PC-3 (cell line): ENCODE results near the gene ROR1. TPM values are rescaled to one million over a fixed set of nuclear protein-coding genes. Genes with fewer than 3 reads are reported as not detected.

Experiments
- ATAC-seq: fragments of 200-7000 bp; cut with Tn5 transposase; 2 replicates; pipeline ENCODE4 v1.9.1; 2020; ENCODE audit warnings: mild to moderate bottlenecking, moderate library complexity
- BruUV-seq: library from RNA; stranded (reverse); fragments of 400-500 nt; replicated peaks from 2 replicates; lab custom pipeline; 2021; lab: Mats Ljungman, UMichigan
- CTCF ChIA-PET: fragments of 300-600 bp; sonication (Branson Sonifier 250); formaldehyde crosslinking; loops from one replicate; lab custom pipeline; 2022; ENCODE audit warnings: antibody characterized with exemption; lab: Charles Lee
- POLR2A ChIA-PET: fragments of 300-600 bp; sonication (Branson Sonifier 250); formaldehyde crosslinking; loops from one replicate; lab custom pipeline; 2022; ENCODE audit warnings: antibody characterized with exemption; ENCODE audit not compliant: unreplicated experiment; lab: Charles Lee
- DNase-seq: peaks from one replicate; pipeline ENCODE4 v3.0.0-alpha.2; 2015
- H2AFZ ChIP-seq: fragments of 300-600 bp; sonication (generic); 2 replicates; pipeline ENCODE4 v1.6.0; 2016; ENCODE audit warnings: antibody characterized with exemption, low read length
- H3F3A ChIP-seq: fragments of 300-600 bp; sonication (generic); one replicate; pipeline ENCODE4 v1.6.0; 2017; ENCODE audit warnings: antibody characterized with exemption, low read length, control low read depth, mild to moderate bottlenecking; ENCODE audit not compliant: unreplicated experiment
- H3K27ac ChIP-seq: fragments of 300-600 bp; sonication (generic); 2 replicates; pipeline ENCODE4 v1.5.1; 2016; ENCODE audit warnings: mild to moderate bottlenecking, low read length
- H3K27me3 ChIP-seq: fragments of 300-600 bp; sonication (generic); 2 replicates; pipeline ENCODE4 v1.6.1; 2016; ENCODE audit warnings: low read length, mixed read lengths
- H3K36me3 ChIP-seq: fragments of 300-600 bp; sonication (generic); 2 replicates; pipeline ENCODE4 v1.6.1; 2016; ENCODE audit warnings: low read depth, mixed run types, low read length, mixed read lengths
- H3K4me1 ChIP-seq: fragments of 300-600 bp; sonication (generic); 2 replicates; pipeline ENCODE4 v1.5.1; 2016; ENCODE audit warnings: low read length; ENCODE audit not compliant: insufficient read depth
- H3K4me2 ChIP-seq: fragments of 300-600 bp; sonication (generic); 2 replicates; pipeline ENCODE4 v1.6.0; 2016; ENCODE audit warnings: low read length
- H3K4me3 ChIP-seq: fragments of 300-600 bp; sonication (generic); 2 replicates; pipeline ENCODE4 v1.5.1; 2016; ENCODE audit warnings: mild to moderate bottlenecking, low read length, mixed read lengths
- H3K79me2 ChIP-seq: fragments of 300-600 bp; sonication (generic); 2 replicates; pipeline ENCODE4 v1.6.1; 2017; ENCODE audit warnings: low read length, mixed read lengths
- H3K9ac ChIP-seq: fragments of 300-600 bp; sonication (generic); 2 replicates; pipeline ENCODE4 v1.6.0; 2016; ENCODE audit warnings: mild to moderate bottlenecking, low read length
- H3K9me2 ChIP-seq: fragments of 300-600 bp; sonication (generic); replicated peaks from 2 replicates; pipeline ENCODE4 v1.6.1; 2016; ENCODE audit warnings: mixed run types, low read length, mixed read lengths
- H3K9me3 ChIP-seq: fragments of 300-600 bp; sonication (generic); 2 replicates; pipeline ENCODE4 v1.6.1; 2016; ENCODE audit warnings: low read length, mixed read lengths
- H4K20me1 ChIP-seq: fragments of 300-600 bp; sonication (generic); 2 replicates; pipeline ENCODE4 v1.6.1; 2016; ENCODE audit warnings: low read length, mixed read lengths
- CTCF ChIP-seq: fragments of 300-600 bp; sonication (generic); conservative IDR thresholded peaks from 2 replicates; pipeline ENCODE4 v1.5.1; 2017; ENCODE audit warnings: antibody characterized with exemption, low read depth, mild to moderate bottlenecking, low read length
- EZH2 ChIP-seq: fragments of 300-600 bp; sonication (generic); IDR thresholded peaks from one replicate; pipeline ENCODE4 v1.6.1; 2017; ENCODE audit warnings: antibody characterized with exemption, mild to moderate bottlenecking, low read length; ENCODE audit not compliant: unreplicated experiment
- EZH2phosphoT487 ChIP-seq: fragments of 300-600 bp; sonication (generic); IDR thresholded peaks from 2 replicates; pipeline ENCODE4 v1.6.1; 2018; ENCODE audit warnings: mild to moderate bottlenecking, antibody characterized with exemption, low read length, borderline replicate concordance
- intact Hi-C: fragments of 100-400 bp; cut with micrococcal nuclease; formaldehyde crosslinking; loops from 2 replicates; pipeline ENCODE4 v1.9.0; 2023
- total RNA-seq: library from RNA; depleted of rRNA; stranded (reverse); fragments of >200 nt; gene quantifications from 2 replicates; pipeline ENCODE4 v1.2.3, GENCODE V29; 2014

Gene ROR1
- total RNA-seq, 1 experiment from 2014 or later: 16.5 TPM

DNA sequence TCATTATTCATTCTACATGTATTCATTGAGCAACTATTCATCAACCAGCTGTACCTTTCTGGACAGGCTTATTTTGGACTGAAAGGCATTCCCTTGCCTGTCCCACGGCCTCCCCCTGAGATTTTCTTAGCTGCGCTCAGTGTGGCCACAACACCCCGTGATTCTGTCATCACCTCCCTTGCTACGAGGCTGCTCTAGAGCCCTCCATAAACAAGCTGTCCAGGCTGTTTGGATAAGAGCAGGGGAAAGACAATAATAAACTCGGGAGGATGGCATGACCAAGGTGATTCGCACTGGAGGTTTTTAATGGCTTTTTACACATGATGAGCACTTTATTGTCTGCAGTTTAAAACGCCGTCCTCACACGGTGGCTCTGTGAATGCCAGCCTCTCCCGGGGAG lies 139.7 kb downstream of the ROR1 start:
- Histone ChIP-seq H3K36me3 (no peaks in the 10 kb centered on the region), H3K27me3 (no peaks in the 10 kb centered on the region), H3K9me3 (no peaks in the 10 kb centered on the region), H3K4me1 (peaks cover 5% of the 10 kb centered on the region; the same call in 1 of the 2 replicates), H3K9ac (no peak overlapping the region), H3K4me2 (no peak overlapping the region), H3K79me2 (no peaks in the 10 kb centered on the region), H2AFZ (no peak overlapping the region), H3K4me3 (no peak overlapping the region), H3K9me2 (no peaks in the 10 kb centered on the region), H3K27ac (no peak overlapping the region), H3F3A (no peaks in the 10 kb centered on the region), H4K20me1 (no peaks in the 10 kb centered on the region)
- intact Hi-C loops: loop anchor here (10.0 kb wide), 2 partner anchors 239 to 299 kb away; no protein-coding TSS in a partner anchor
- no peak for DNase-seq
- BruUV-seq: no TSS peak
- CTCF ChIA-PET: interaction anchor here (0.8 kb wide), 1 partner anchor 221 kb away, joined by 3 read pairs; no protein-coding TSS in a partner anchor
- POLR2A ChIA-PET: no interaction called here
- no peak for ATAC-seq
- no peak for TF ChIP-seq CTCF
- no peak for TF ChIP-seq EZH2phosphoT487
- no peak for TF ChIP-seq EZH2

DNA sequence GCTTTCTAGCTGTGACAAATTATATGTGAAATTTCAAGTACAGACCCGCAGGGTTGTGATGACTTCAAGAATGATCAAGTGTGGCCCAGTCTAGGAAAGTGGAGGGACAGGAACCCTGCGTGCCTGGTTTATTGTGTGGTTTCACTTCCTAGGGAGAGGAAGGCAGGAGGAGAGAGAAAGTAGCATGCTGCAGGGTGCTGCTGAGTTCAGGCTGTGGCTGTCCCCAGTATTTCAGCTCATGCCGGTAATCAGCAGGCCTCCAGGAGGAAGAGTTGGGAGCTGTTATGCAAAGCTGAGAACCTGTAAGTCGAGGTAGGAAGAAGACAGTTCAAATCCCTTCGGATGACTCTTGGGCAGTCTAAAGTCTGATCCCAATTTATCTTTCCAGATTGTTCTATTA lies 140.4 kb downstream of the ROR1 start:
- Histone ChIP-seq H3K27ac (no peak overlapping the region), H3K79me2 (no peaks in the 10 kb centered on the region), H3K9me3 (no peaks in the 10 kb centered on the region), H4K20me1 (no peaks in the 10 kb centered on the region), H2AFZ (no peak overlapping the region), H3F3A (no peaks in the 10 kb centered on the region), H3K36me3 (no peaks in the 10 kb centered on the region), H3K27me3 (no peaks in the 10 kb centered on the region), H3K9ac (no peak overlapping the region), H3K4me1 (peaks cover 5% of the 10 kb centered on the region; the same call in 1 of the 2 replicates), H3K9me2 (no peaks in the 10 kb centered on the region), H3K4me3 (no peak overlapping the region), H3K4me2 (no peak overlapping the region)
- POLR2A ChIA-PET: no interaction called here
- TF ChIP-seq EZH2 (no peak), CTCF (no peak), EZH2phosphoT487 (no peak)
- DNase-seq (no peak), ATAC-seq (no peak)
- BruUV-seq: no TSS peak
- CTCF ChIA-PET: interaction anchor here (0.8 to 0.9 kb wide), 2 partner anchors 141 to 222 kb away, joined by 3 to 10 read pairs; no protein-coding TSS in a partner anchor
- intact Hi-C loops: loop anchor here (10.0 kb wide), 2 partner anchors 239 to 299 kb away; no protein-coding TSS in a partner anchor

DNA sequence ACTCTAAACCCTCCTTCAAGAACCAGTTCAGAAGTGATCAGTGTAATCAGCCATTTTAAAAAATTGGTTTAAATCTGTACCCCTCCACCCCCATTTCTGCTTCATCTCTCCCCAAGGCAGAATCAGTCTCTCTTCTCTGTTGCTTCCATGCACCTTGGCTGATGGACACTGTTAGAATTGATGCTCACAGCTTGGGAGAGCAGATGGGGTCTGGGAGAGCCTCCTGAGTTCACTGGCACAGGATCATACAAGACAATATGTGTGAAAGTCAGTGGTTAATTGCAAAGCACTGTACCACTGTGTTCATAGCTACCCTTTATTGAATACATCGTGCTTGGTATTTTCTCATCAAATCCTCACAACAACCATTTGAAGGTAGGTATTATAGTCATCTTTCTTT lies 140.9 kb downstream of the ROR1 start:
- TF ChIP-seq EZH2phosphoT487 (no peak), EZH2 (no peak), CTCF (no peak)
- Histone ChIP-seq H3F3A (no peaks in the 10 kb centered on the region), H3K79me2 (no peaks in the 10 kb centered on the region), H3K36me3 (no peaks in the 10 kb centered on the region), H3K27ac (no peak overlapping the region), H3K9ac (no peak overlapping the region), H3K27me3 (no peaks in the 10 kb centered on the region), H2AFZ (no peak overlapping the region), H3K4me2 (no peak overlapping the region), H3K9me2 (no peaks in the 10 kb centered on the region), H3K9me3 (no peaks in the 10 kb centered on the region), H4K20me1 (no peaks in the 10 kb centered on the region), H3K4me3 (no peak overlapping the region), H3K4me1 (peaks cover 8% of the 10 kb centered on the region)
- no TSS peak for BruUV-seq
- ChIA-PET CTCF (interaction anchor here (0.6 to 1.0 kb wide), 3 partner anchors 141 to 239 kb away, joined by 3 to 11 read pairs (median 10); no protein-coding TSS in a partner anchor), POLR2A (no interaction called here)
- no peak for ATAC-seq
- intact Hi-C loops: loop anchor here (5.0 to 10.0 kb wide), 3 partner anchors 142 to 300 kb away; partner anchors contain the start of gene ROR1
- no peak for DNase-seq
